Body of pancreas (tissue), 4 donors: ENCODE results near the gene ECT2L.

ENCODE experiments used
- POLR2A ChIP-seq, 3 donors: fragments of 450-650 bp; IDR thresholded peaks; one replicate each; pipeline ENCODE4 v1.6.1; 2016; ENCODE audit warnings: antibody characterized with exemption in 3 of 3, mild to moderate bottlenecking in 2 of 3
- TF ChIP-seq, protein P1 (sequence below), 7 experiments: fragments of 450-650 bp in 4 of 7; fragments of 200-600 bp in 3 of 7; sonication (generic) in 3 of 7; IDR thresholded peaks; one replicate each; pipeline ENCODE4 v1.5.1; 2016 to 2019; ENCODE audit warnings: antibody characterized with exemption in 7 of 7

DNA sequence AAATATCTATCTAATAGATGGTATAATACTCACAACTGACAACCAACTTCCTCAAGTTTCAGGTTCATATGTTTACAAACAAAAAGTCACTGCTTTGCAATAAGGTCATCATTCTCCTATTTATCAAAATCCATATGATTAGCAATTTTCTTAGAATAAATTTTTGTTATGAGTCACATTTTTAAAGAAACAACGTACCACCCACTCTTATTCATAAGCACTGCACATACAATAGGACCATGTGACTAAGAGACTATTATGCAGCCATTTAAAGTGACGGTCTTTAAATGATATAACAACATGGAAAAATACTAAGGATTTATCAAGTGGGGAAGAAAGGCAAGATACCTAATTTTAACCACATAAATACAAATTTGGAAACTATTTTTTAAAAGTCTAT is 152.1 kb downstream of the ECT2L start:
- TF ChIP-seq, protein P1, sequence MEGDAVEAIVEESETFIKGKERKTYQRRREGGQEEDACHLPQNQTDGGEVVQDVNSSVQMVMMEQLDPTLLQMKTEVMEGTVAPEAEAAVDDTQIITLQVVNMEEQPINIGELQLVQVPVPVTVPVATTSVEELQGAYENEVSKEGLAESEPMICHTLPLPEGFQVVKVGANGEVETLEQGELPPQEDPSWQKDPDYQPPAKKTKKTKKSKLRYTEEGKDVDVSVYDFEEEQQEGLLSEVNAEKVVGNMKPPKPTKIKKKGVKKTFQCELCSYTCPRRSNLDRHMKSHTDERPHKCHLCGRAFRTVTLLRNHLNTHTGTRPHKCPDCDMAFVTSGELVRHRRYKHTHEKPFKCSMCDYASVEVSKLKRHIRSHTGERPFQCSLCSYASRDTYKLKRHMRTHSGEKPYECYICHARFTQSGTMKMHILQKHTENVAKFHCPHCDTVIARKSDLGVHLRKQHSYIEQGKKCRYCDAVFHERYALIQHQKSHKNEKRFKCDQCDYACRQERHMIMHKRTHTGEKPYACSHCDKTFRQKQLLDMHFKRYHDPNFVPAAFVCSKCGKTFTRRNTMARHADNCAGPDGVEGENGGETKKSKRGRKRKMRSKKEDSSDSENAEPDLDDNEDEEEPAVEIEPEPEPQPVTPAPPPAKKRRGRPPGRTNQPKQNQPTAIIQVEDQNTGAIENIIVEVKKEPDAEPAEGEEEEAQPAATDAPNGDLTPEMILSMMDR (IDR thresholded peaks at IDR 0.05), result no peak
- no peak for TF ChIP-seq POLR2A (IDR thresholded peaks at IDR 0.05)
